HG03025 (cell line): Measurements from ENCODE around the gene MBNL1.

ENCODE experiments used
- ATAC-seq: cut with Tn5 transposase; IDR thresholded peaks from one replicate; pipeline ENCODE4 v1.9.1; 2021; ENCODE audit warnings: mild to moderate bottlenecking, moderate library complexity; ENCODE audit not compliant: unreplicated experiment, low FRiP score

The MBNL1 gene

DNA sequence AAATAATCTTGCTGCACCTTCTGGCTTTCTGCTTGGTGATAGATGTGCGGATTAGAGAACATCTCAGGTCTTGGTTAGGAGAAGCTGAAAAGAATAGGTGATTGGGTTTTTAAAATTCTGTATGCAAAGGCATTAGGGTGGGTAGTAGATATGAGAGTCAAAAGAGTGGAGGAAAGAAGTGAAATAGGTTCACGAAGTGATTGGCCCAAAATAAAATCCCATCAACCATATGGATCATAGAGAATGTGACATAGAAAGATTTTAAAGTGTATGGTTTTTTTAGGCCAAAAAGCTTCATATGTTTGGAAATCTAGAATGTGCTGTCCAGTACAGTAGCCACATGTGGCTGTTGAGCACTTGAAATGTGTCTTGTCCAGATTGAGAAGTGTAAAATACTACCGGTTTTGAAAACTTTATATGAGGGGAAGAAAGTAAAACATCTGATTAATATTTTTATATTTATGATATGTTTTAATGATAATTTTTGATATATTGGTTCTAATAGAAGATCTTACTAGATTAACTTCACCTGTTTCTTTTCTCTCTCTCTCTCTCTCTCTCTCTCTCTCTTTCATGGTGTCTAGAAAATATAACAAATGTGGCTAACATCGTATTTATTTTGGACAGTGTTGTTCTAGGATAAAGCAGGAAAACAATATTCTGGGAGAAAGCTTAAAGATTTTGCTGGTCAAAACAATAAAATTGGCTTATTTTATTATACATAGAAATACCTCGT lies 2.9 kb downstream of the MBNL1 start:
- no peak for ATAC-seq

DNA sequence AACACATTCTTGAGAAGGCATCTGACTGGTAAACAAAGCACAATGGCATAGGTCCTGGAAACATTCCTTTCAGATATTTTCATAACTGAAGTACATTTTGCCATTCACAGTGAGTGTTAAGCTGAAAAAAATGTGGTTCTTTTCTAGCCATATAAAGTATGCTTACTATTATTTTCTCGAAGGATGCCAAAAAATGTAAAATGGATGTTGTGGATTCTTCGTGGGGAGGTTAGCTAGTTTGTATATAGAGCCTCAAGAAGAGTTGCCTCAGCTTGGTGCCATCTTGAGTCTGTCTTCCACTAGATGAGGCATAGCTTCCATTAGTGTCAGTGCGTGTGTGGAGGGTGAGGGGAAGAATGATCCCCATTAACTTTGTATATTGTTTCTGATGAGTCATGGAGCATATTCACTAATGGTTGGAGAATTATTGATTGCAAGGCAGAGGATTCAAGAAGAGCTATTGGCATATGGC lies 4.1 kb downstream of the MBNL1 start:
- no peak for ATAC-seq

DNA sequence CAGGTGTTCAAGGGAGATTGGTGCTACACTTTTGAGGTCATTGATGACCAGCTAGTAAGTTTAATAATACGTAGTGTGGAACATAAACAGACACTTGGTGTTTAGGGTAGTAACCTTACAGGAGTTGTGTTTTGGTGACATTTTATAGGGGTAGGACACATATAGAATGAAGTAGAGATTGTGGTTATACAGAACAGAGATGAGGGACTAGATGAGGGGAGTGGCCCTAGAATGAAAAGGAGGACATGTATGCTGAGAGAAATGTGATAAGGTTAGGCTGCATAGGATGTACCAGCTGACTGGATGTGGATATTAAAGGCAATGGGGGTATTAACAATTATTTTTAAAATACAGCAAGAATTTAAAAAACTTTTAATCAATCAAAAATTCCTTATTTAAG lies 8.0 kb downstream of the MBNL1 start:
- ATAC-seq: no peak

DNA sequence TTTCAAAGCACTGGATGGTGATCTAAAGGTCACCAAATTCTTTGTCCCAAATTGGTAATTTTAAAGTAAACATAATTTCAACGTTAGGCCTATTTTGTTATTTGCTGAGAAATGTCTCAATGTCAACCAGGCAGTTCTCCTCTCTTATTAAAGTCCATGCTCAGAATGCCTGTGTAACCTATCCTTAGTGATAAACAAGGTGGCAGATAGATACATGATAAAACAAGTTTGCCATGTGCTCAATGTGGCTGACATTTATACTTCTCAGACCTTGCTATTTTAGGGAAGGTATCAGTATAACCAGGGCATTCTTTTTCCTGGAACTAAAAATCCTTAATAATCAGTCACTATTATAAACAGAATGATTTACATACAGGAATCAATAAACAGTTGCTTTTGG lies 8.5 kb downstream of the MBNL1 start:
- ATAC-seq: no peak

DNA sequence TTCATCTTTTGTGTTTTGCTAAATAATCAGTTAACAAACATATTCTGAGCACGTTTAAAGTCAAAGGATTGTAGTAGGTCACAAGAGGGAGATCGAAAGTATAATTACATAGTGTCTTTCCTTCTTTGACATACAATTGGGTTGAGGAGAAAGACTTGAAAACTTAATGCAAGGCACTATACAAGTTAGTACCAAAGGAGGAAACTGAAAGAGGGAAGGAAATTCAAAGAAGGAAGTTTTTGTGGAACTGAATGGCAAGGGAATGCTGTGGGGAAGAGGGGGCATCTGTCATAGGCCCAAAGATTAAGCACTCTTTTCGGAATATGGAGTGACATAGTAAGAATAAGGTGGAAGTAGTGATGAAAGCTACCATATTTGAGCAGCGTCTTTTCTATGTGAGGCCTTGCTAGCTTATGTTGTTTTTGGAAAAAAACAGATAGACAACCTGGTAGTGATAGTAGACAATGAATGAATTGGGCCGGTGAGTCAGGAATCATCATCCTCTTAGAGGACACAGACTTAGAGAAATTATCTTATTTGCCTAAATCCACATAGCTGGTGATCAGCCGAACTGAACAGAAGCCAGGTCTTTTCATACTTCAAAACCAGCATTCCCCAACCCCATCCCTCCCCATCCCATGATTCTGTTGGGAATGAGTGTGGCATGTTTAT lies 10.2 kb downstream of the MBNL1 start:
- no peak for ATAC-seq

DNA sequence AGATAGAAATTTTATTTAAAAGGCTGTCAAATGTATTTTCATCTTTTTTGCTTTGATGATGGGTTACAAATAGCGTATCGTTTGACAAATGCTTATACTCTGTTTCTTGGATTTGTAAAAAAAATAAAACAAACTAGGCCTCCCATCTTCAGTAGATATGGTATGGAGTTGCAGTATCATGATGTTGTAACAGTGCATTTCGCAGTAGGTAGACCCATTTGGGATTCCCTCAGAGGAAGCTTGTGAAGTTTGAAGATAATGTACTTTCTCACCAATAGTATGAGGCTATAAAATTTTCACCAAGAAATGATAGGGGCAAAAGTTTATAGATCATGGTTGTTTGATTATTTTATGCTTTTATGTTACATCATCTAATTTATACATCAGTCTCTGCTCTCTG lies 10.8 kb downstream of the MBNL1 start:
- ATAC-seq: no peak

DNA sequence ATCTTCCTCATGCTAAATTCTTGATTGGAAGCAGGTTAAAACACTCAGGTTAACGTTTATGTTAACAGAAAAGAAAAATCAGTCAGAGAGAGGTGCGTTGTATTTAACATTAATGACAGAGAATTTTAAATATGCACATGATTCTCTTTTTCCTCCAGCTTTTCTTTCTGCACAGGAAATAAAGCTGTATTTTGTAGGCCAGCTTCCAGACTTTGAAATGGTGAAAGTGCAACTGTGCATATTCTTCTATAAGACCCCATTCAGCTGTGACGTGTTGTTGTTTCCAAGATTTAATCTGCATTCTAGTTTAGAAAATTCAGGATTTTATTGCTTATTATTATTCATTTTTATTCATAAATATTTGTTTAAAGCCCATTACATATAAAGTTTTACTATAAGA lies 11.8 kb downstream of the MBNL1 start:
- no peak for ATAC-seq

DNA sequence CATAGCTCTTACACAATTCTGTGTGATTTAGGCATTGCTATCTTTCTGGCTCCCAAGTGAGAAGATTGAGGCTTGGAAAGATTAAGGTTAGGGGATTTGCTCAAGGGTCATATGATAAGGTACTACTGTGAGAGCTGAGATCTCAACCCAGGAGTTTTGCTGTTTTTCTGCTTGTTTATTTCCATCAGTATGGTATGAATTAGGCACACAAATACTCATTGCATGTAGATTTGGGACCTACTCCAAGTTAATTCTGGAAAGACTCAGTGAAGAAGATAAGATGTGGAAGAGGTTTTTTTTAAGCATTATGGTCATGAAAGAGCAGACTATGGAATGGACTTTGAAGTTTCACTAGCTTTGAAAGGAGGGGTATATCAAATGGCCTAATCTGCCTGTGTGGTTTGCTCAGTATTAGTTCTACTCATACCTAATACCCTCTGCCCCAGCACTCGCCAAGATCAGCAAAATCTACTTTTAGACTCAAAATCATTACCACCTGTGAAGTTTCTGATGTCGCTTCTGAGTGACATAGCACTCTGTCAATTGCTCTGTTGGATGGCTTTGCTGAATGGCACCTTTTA lies 12.5 kb downstream of the MBNL1 start:
- ATAC-seq: peak; percentile 65

DNA sequence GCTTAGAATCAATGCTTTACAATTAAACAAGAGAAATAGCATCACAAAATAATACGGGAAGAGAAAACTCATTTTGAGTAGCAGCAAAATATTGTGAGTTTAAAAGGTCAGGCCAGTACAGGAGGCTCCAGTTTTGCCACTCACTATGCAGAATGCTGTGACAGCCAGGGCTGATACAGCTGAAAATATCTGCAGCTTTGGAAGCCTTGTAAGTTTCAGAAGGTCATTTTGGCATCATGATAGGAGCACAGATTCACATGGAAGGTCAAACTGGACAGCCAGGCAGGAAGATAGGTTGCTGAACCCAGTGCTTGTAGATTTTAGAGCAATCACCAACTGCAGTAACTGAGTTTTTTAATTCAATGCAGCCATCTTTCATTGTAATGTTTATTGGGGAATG lies 14.1 kb downstream of the MBNL1 start:
- no peak for ATAC-seq

DNA sequence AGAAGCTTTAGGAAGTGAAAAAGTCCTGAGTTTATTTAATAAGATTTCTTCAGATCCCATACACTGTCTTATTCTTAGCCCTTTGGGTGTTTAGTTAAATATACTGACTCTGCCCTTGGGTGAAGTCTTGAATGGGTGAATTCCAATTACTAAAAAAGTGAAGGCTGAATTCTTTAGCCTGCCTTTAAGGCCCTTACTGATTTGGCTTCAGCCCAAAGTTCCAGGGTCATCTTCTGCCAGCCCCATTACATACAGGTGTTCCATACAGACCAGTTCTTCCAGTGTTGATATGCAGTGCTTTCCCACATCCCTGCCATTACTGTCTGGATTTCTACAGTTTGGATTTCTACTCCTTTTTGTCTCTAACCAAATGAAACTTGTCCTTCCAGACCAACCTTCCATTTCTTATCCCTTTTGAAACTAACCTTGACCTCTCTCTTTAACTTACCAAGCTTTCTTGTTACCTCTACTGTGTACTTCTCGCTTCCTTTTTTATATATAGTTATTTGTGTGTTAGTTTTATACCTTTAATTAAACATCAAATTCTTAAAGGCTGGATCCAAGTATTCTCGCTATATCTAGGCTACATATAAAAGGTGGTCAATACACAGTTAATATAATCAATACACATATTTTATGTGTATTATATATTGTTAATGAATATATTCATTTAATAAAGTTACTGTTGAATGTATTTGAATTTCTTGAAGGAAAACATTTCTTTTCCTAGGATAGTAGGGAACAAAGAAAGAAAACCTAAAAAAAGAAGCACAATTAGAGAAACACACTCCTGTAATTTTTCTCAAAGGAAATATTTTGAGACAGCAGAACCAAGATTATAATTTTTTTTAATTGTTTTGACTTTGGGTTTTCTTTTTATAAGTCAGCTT lies 15.0 kb downstream of the MBNL1 start:
- no peak for ATAC-seq

DNA sequence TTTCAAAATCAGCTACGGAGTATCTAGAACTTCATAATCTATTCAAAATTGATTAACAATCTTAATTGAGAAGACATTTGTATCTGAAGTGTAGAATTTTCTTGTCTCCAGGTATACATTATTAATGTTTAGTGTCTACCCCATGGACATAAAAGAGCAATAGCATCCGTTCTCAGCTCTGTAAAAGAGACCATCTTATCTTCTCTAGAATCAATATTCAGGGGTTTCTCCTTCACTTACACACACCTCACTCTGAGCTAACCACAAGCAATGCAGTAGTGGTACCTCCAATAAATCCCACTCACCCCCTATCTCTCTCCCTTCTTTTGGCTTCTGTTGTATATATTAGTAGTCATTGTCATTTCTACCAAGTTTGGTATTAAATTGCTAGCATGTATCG lies 16.2 kb downstream of the MBNL1 start:
- no peak for ATAC-seq

DNA sequence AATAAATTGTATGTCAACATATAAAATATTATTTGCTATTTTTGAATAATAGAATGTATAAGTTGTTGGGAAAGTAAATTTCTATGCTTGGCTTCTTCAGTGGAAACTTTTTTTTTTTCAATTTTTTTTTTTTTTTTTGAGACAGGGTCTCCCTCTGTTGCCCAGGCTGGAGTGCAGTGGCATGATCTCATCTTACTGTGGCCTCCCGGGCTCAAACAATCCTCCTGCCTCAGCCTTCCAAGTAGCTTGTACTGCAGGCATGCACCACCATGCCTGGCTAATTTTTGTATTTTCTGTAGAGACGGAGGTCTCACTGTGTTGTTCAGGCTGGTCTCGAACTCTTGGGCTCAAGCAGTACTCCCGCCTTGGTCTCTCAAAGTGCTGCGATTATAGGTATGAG lies 16.8 kb downstream of the MBNL1 start:
- ATAC-seq: no peak

DNA sequence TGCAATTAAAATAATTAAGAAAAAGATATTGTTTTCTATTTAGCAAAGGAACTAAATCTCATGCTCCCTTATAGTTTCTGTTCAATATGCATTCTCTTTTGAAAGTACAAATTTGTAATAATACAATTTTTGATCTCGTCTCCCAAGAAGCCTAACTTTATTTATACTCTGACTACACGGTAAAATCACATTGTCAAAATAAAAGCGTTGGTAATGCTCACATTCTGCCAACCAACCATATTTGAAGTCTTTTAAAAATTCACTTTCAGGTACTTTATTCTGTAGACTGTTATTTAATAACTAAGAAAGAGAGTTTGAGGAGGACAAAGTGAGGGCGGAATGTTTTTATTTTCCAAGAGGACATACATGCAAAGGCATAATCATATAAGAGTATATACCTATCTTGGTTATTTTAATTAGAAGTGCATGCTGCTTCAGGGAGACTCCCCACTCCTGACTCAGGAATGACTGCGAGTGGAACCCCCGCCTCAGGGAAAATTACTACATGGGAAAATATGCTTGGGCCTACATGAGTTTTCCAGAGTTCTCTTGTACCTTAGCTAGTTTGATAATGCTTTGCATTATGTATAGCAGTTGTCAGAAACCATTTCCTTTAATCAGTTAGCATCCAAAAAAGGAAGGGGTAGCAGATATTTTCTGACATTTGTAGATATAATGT lies 19.3 kb downstream of the MBNL1 start:
- ATAC-seq: no peak

DNA sequence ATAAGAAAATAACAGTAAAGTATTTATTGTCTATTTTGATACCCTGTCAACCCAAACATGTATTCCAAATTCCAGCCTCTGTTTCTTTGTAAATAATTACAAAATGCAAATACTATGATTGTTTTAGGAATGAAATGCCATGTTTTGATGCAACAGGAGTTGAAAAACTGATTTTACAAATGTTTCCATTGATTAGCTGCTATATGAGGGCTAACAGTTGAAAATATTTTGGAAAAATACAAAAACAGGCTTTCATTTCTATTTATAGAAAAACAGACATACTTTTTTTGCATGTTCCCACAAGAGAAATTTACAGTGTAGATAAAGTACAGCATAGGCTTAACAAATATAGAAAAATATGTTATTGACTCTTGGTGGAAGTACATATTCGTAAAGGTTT lies 20.0 kb downstream of the MBNL1 start:
- no peak for ATAC-seq

DNA sequence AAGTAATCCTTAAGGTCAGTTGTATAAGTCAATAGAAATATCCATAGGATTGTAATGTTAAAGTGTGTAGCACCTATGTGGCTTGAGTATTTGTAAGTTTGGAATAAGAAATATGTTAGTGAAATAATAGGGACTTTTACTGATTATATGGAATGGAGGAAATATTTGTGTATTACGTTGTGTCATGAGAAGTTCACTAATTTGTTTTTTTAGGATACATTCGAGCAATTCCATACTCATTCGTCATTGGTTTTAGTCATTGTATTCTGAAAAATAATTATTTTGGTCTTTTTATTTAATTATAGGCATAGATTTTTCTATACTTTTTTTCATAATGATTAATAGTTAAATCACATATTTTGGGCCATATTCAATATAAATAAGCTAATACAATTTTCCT lies 21.0 kb downstream of the MBNL1 start:
- no peak for ATAC-seq

DNA sequence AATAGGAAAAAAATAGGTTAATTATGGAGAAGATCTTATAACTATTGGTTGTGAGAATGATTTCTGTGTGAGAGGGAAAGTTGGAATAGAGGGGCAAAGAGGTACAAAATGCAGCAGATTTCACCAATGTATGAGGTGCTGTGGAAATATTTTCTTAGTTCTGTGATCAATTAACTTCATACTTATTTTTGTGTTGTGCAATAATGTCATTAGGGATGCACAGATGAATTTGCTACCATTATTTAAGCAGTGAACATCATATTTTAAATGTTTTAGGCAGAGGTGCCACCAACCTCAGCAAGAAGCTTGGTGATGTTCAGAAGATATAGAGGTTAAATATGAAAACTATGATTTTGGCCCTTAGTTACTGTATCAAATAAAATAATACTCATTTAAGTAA lies 21.6 kb downstream of the MBNL1 start:
- no peak for ATAC-seq

DNA sequence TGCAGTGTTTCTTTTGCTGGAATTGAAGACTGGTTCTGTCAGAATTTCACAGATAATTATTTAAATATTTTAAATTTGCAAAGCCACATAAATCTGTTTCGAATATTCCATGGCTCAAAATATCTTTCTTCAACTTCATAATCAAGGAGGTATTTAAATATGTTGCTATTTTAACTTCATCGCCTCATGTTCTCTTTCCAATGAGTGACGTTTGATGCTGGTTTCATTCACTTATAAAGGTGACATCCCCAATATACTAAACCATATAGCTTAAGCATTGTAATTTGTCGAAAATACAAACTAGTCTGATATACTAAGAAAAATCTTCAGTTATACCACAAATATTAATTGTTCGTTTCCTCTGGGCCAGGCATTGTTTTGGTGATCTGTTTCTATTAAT lies 22.5 kb downstream of the MBNL1 start:
- no peak for ATAC-seq

DNA sequence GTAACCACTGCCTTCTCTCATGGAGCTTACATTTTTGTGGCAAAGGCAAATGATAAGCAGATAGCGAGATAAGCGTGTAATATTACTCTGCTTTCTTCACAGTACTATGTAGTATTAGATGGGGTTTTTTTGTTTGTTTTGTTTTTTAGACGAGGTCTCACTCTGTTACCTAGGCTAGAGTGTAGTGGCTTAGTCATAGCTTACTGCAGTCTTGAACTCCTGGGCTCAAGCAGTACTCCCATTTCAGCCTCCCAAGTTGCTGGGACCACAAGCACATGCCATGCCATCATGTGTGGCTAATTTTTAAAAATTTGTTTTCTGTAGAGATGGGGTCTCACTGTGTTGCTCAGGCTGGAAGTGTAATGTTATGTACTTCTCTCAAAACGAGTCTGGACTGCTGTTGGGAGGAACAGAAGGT lies 22.9 kb downstream of the MBNL1 start:
- ATAC-seq: no peak

DNA sequence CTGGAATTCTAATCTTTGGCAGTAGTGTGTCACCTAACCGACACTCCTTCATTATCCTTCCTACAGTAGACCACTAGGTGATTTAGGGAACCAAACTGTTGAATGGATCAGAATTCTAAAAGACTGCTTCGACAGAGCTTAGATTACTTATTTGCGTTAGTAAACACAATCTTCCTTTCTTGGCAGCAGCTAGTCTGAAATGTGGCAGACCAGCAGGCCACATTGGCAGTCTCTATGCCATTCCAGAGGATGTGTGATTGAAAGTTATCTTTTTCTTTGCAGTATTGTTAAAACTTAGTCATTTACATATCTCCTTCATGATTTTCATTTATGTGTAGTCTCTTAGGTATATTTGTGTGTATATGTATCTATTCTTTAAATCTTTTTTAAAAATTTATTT lies 23.6 kb downstream of the MBNL1 start:
- no peak for ATAC-seq

DNA sequence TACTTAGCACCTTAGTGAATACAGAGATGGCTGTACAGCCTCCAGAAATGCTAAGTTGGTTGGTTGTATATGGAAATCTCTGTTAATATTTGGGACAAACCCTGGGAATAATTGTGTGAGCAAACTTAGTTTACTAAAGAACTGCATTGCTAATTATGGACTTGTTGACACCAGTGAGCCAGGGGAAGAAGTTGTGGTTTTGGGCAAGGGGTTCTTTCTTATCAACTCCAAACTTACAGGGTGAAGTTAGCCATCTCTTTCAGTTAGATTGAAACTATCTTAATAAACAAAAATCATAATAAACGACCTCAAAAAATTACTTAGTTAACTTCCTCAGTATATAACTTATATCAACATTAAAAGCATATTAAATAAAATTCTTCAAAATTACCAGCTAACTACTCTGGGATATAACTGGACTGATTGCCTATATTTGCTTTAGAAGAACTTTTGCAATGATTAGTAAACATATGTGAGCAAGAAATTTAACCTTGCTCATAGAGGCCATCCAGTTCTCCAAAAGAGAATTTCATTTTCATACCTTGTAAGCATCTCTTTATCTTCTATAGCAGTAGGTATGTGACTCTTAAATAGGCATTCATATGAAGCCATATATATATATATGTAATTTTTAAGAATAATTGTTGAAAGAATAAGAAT lies 24.7 kb downstream of the MBNL1 start:
- no peak for ATAC-seq
